Measurements from ENCODE around the gene AARSD1.

DNA sequence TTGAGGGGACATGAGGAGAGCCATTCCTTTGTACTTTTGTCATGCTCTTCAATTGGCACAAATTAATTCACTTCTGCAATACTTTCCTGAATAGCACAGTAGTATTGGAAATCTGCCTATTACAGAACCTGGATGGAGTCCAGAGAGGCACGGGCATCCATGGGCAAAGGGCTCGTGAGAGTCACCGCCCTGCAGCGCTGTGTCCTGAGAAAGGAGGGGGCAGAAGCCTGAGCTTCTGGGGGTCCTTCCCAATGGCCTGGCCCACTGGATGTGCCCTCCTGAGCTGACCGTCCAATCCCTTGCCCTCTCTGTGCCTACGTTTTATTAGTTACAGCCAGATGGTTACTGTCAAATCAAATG lies 60.2 kb downstream of the AARSD1 start:
- TF ChIP-seq CTCF (conservative IDR thresholded peaks at IDR 0.05) (no peak), EZH2 (IDR thresholded peaks at IDR 0.05; ENCODE audit: low read depth) (no peak)

Measured in PC-9 (cell line).